Lower leg skin (tissue), 3 donors: ENCODE results near the gene CPZ.

Source experiments
- POLR2A ChIP-seq, 2 donors: fragments of 450-650 bp; IDR thresholded peaks; one replicate each; pipeline ENCODE4 v1.6.1; 2016 to 2017; ENCODE audit warnings: antibody characterized with exemption in 2 of 2, mild to moderate bottlenecking in 1 of 2, moderate library complexity in 1 of 2
- TF ChIP-seq, protein P1 (sequence below), 3 donors: fragments of 450-650 bp; IDR thresholded peaks; one replicate each; pipeline ENCODE4 v1.5.1; 2016; ENCODE audit warnings: antibody characterized with exemption in 3 of 3, mild to moderate bottlenecking in 3 of 3, moderate library complexity in 2 of 3

GRCh38 chr4:8553991-8554405, 38.6 kb upstream of the CPZ start:
- TF ChIP-seq, protein P1, sequence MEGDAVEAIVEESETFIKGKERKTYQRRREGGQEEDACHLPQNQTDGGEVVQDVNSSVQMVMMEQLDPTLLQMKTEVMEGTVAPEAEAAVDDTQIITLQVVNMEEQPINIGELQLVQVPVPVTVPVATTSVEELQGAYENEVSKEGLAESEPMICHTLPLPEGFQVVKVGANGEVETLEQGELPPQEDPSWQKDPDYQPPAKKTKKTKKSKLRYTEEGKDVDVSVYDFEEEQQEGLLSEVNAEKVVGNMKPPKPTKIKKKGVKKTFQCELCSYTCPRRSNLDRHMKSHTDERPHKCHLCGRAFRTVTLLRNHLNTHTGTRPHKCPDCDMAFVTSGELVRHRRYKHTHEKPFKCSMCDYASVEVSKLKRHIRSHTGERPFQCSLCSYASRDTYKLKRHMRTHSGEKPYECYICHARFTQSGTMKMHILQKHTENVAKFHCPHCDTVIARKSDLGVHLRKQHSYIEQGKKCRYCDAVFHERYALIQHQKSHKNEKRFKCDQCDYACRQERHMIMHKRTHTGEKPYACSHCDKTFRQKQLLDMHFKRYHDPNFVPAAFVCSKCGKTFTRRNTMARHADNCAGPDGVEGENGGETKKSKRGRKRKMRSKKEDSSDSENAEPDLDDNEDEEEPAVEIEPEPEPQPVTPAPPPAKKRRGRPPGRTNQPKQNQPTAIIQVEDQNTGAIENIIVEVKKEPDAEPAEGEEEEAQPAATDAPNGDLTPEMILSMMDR (IDR thresholded peaks at IDR 0.05), result no peak
- TF ChIP-seq POLR2A (IDR thresholded peaks at IDR 0.05), result no peak
